ENCODE data around the gene ERH.

The ERH gene

DNA sequence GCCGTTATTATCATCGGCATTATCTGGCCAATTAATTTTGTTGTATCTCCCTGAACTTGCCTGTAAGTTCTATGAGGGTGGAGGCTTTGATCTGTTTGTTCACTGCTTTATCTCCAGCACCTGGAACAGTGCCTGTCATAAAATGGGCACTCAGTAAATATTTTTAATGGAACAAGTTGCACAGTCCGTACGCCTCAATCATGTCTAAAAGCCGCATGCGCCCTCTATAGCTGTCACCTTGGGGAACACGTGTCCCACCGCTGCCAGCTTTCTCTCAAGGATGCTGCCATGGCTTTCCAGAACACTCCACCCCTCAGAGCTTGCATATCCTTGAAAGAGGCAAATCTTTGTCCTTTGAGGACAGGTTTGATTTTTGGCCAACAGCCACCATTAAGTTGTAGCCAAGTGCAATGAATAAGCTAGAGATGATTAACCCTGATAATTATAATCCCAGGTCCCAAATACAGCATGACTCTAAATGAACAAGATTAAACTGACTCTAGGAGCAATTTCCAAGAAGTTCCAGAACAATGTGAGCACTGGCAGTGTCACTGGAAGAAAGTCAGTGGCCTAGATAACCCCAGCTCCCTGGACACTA lies 55.1 kb downstream of the ERH start:
- TF ChIP-seq, protein P1, sequence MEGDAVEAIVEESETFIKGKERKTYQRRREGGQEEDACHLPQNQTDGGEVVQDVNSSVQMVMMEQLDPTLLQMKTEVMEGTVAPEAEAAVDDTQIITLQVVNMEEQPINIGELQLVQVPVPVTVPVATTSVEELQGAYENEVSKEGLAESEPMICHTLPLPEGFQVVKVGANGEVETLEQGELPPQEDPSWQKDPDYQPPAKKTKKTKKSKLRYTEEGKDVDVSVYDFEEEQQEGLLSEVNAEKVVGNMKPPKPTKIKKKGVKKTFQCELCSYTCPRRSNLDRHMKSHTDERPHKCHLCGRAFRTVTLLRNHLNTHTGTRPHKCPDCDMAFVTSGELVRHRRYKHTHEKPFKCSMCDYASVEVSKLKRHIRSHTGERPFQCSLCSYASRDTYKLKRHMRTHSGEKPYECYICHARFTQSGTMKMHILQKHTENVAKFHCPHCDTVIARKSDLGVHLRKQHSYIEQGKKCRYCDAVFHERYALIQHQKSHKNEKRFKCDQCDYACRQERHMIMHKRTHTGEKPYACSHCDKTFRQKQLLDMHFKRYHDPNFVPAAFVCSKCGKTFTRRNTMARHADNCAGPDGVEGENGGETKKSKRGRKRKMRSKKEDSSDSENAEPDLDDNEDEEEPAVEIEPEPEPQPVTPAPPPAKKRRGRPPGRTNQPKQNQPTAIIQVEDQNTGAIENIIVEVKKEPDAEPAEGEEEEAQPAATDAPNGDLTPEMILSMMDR (conservative IDR thresholded peaks at IDR 0.05; ENCODE audit: low read length), result no peak
- DNase-seq (ENCODE audit: low read depth), result no peak

DNA sequence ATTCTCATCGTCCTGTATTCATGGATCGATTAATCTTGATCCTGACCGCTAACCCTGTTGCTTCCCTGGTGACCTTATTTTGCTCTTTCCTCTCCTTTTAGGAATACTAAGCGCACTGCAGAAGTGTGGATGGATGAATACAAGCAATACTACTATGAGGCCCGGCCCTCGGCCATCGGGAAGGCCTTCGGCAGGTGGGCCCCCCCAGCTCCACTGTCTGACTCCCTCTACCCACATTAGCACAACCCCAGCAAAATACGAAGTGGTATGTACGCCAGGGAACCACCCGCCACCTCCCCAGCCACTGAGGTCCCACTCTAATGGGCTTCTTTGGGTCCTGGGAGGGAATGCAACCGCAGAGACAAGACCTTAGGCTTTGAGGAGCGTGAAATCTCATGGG lies 58.7 kb downstream of the ERH start:
- DNase-seq (ENCODE audit: low read depth), result no peak
- H3K4me3 ChIP-seq (ENCODE audit: low read length), result no peak overlapping the region
- TF ChIP-seq, protein P1 (conservative IDR thresholded peaks at IDR 0.05; ENCODE audit: low read length), result no peak

More for the DNA sequence above, 55.1 kb downstream of the ERH start:
- H3K4me3 ChIP-seq (ENCODE audit: low read length), result no peak overlapping the region

DNA sequence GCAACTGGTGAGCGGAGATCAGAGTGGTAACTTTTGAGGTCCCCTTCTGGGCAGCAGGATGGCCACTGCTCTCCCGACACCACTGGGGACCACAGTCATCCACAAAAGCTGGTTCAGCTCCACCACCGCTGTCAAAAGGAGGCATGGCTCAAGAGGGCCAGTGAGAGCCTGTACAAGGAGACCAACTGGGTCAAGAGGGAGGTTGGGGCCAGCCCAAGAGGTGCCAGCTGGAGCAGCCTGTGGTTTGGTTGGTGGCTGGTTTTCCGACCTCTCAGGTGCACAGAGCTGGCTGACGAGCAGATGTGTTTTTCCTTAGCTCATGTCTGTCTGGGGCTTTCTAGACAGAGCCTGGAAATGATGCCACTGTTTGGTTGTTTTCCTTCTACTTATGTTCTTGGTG lies 60.1 kb downstream of the ERH start:
- TF ChIP-seq, protein P1 (conservative IDR thresholded peaks at IDR 0.05; ENCODE audit: low read length), result no peak
- no peak for DNase-seq (ENCODE audit: low read depth)
- H3K4me3 ChIP-seq (ENCODE audit: low read length), result no peak overlapping the region

DNA sequence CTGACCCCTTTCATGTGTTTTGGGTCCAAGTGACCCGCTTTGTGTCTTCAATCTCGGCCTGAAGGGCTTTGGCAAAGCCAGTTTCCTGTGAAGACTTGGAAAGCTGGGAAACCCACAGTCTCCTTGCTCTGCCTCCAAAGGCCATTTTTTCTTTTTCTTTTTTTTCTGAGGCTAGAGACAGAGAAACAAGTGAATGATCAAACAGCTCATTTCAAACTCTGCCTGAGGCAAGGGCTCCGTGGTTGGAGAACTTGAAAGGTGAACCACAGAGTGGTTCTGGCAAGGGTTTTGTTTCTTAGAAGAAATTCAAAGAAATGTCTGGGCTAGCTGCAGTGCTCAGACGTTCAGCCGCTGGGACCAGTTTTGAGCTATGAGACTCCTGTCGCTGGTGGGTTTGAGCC lies 62.7 kb downstream of the ERH start:
- H3K4me3 ChIP-seq (ENCODE audit: low read length), result no peak overlapping the region
- TF ChIP-seq, protein P1 (conservative IDR thresholded peaks at IDR 0.05; ENCODE audit: low read length), result no peak
- no peak for DNase-seq (ENCODE audit: low read depth)

DNA sequence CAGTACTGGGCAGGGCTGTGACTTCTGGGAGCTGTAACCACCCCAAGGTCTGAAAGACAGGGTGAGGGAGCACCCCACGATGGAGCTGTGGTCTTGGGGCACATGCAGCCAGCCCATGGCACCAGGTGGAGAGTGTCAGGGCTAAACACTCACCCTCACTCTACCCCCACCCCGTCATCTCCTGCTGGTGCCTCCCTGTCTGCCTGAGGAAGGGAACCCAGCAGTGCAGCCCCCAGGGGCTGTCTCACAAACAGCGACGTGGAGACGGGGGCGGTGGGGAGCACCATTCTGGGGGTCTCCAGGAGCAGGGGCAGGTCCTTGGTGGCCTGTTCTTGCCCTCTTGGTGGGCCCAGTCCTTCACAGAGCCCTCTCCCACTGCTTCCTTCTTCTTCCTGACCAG lies 63.5 kb downstream of the ERH start:
- no peak overlapping the region for H3K4me3 ChIP-seq (ENCODE audit: low read length)
- DNase-seq (ENCODE audit: low read depth), result no peak
- TF ChIP-seq, protein P1 (conservative IDR thresholded peaks at IDR 0.05; ENCODE audit: low read length), result no peak

DNA sequence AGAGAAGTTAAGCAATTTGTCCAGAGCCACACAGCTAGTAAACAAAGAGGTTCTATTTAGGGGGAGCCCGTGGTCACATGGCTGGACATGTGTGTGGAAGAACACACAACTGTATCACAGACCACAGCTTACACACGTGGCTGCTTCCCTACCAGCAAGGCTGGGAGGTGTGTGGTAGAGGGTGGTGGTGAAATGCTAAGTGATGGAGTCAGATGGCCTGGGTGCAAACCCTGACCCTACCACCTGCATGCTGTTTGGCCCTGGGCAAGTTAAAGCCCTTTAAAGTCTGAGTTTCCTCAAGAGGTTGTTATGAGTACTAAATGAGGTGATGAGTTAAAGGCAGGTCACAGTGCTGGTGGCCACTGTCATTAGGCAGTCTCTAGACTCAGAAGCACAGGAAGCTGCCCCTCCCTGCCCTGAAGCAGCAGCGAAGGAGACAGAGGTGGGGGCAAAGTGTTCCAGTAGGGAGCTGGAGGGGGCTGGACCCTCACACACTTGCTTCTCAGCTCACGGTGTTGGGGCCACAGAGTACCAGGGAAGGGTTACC lies 64.2 kb downstream of the ERH start:
- H3K4me3 ChIP-seq (ENCODE audit: low read length), result no peak overlapping the region
- TF ChIP-seq, protein P1 (conservative IDR thresholded peaks at IDR 0.05; ENCODE audit: low read length), result no peak
- no peak for DNase-seq (ENCODE audit: low read depth)

DNA sequence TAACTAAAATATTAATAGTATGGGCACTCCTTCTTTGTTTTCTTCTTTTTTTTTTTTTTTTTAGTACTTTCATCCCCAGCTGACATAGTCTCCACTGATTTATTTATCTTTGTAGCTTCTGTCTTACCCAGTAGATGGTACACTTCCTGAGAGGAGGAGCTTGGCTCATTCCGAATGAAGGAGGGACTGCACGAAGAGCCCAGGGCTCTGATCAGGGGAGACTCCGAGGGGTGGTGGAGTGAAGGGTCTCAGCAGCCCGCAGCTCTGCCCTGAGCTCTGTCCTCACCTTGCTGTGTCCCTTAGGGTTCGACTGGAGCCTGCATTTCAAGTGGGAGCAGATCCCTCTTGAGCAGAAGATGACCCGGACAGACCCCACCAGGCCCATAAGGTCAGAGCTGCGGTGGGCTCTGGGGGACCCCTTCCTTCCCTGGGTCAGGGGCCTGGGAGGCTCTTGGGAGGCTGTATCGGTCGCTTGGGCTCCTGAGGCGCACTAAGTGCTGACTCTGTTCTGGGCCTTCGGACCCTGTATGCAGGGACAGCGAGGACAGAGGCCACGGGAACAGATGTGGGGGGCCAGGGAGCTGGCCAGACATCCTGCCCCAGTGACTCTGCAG lies 65.2 kb downstream of the ERH start:
- H3K4me3 ChIP-seq (ENCODE audit: low read length), result no peak overlapping the region
- TF ChIP-seq, protein P1 (conservative IDR thresholded peaks at IDR 0.05; ENCODE audit: low read length), result no peak
- DNase-seq (ENCODE audit: low read depth), result no peak

Data from AG10803 (cell line).